Lower lobe of right lung (tissue), 2 donors: ENCODE results near the gene STRA6. TPM values are rescaled to one million over a fixed set of nuclear protein-coding genes. Genes with fewer than 3 reads are reported as not detected.

Source experiments
- ATAC-seq, 2 donors: fragments of 200-7000 bp; cut with Tn5 transposase; one replicate each; pipeline ENCODE4 v1.9.1; 2020 to 2022; ENCODE audit warnings: mild to moderate bottlenecking in 2 of 2, moderate library complexity in 2 of 2
- DNase-seq: peaks from one replicate; pipeline ENCODE4 v3.0.0-alpha.2; 2020
- H3K27ac ChIP-seq: fragments of 200-600 bp; one replicate; pipeline ENCODE4 v1.8.0; 2022
- H3K27me3 ChIP-seq: fragments of 200-600 bp; one replicate; pipeline ENCODE4 v1.8.0; 2022; ENCODE audit warnings: low read depth
- H3K36me3 ChIP-seq: fragments of 200-600 bp; one replicate; pipeline ENCODE4 v1.8.0; 2022; ENCODE audit warnings: mild to moderate bottlenecking
- H3K4me1 ChIP-seq: fragments of 200-600 bp; one replicate; pipeline ENCODE4 v1.8.0; 2022
- H3K4me3 ChIP-seq: fragments of 200-600 bp; one replicate; pipeline ENCODE4 v1.8.0; 2022; ENCODE audit warnings: mild to moderate bottlenecking
- H3K9me3 ChIP-seq: fragments of 200-600 bp; one replicate; pipeline ENCODE4 v1.8.0; 2022
- CTCF ChIP-seq: fragments of 200-600 bp; IDR thresholded peaks from one replicate; pipeline ENCODE4 v1.8.0; 2022; ENCODE audit warnings: antibody characterized with exemption, mild to moderate bottlenecking
- intact Hi-C: fragments of 100-400 bp; cut with DNase I; formaldehyde crosslinking; loops from one replicate; pipeline ENCODE4 v1.11.0; 2022
- total RNA-seq: library from RNA; stranded (reverse); fragmentation: NEBNext Ultra II Directional; extraction: Animal tissue kit (Norgen Biotek cat#: 25700); gene quantifications from one replicate; pipeline ENCODE4 v1.2.1, GENCODE V29; 2021
- donor health status: DM: no; HTN: yes; CAD: no; lungs with severe emphysema.

Gene STRA6
- total RNA-seq, 1 donor from 2014 or later = not detected

GRCh38 chr15:74231475-74231874, 28.9 kb upstream of the STRA6 start:
- no peaks in the 10 kb centered on the region for H3K36me3 ChIP-seq
- DNase-seq (no peak), ATAC-seq (no peak)
- intact Hi-C loops = no loop called here
- TF ChIP-seq CTCF = no peak
- peaks cover 7% of the 10 kb centered on the region for H3K4me1 ChIP-seq
- H3K9me3 ChIP-seq = no peaks in the 10 kb centered on the region
- H3K4me3 ChIP-seq = no peak overlapping the region
- peaks cover 2% of the 10 kb centered on the region for H3K27me3 ChIP-seq
- no peak overlapping the region for H3K27ac ChIP-seq

DNA sequence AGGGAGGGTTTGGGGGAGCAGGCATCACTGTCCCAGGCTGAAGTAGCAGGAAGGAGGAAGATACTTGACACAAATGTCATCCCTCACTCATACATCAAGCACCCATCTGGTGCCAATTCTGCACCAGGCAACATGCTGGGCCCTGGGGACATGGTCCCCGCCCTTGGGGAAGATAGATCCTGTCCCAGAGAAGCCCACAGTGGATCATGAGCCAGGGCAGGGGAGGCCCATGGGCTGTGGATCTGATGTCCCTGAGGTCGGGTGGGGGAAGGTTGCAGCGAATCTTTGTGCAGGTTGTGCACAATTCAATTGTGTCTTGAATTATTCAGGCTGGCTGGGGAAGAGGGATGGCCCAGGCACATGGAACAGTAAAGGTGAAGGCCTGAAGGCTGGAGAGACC, 27.1 kb upstream of the STRA6 start:
- H3K4me1 ChIP-seq = peaks cover 7% of the 10 kb centered on the region
- H3K27ac ChIP-seq = no peak overlapping the region
- TF ChIP-seq CTCF = no peak

DNA sequence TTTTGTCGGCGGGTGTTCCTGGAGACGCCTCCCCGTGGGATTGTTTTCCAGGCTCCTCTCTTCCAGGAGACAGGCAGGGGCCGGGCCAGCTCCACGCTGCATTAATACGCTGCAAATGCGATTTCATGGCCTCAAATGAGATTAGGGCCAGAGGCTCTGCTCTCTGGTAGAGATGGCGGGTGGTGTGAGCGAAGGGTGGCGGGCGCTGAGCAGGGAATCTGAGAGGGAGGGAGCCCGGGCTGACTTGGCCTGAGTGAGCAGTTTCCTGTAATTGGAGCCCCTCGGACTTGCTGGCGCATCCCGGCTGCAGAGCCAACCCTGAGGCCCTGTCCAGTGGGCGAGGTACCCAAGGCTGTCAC, 26.1 kb upstream of the STRA6 start:
- DNase-seq (no peak), ATAC-seq (no peak)
- H3K9me3 ChIP-seq = no peaks in the 10 kb centered on the region
- H3K4me3 ChIP-seq = no peak overlapping the region
- TF ChIP-seq CTCF = no peak
- no peaks in the 10 kb centered on the region for H3K36me3 ChIP-seq
- peaks cover 10% of the 10 kb centered on the region for H3K27me3 ChIP-seq
- H3K27ac ChIP-seq = no peak overlapping the region
- intact Hi-C loops = no loop called here
- peaks cover 7% of the 10 kb centered on the region for H3K4me1 ChIP-seq

More for the DNA sequence above, 27.1 kb upstream of the STRA6 start:
- DNase-seq (no peak), ATAC-seq (no peak)
- H3K36me3 ChIP-seq = no peaks in the 10 kb centered on the region
- H3K9me3 ChIP-seq = no peaks in the 10 kb centered on the region
- intact Hi-C loops = no loop called here
- H3K27me3 ChIP-seq = peaks cover 2% of the 10 kb centered on the region
- no peak overlapping the region for H3K4me3 ChIP-seq

GRCh38 chr15:74227968-74228722, 25.6 kb upstream of the STRA6 start:
- no peak for TF ChIP-seq CTCF
- no peak overlapping the region for H3K4me3 ChIP-seq
- no peak for DNase-seq
- H3K36me3 ChIP-seq = no peaks in the 10 kb centered on the region
- ATAC-seq = no peak
- H3K4me1 ChIP-seq = peaks cover 7% of the 10 kb centered on the region
- intact Hi-C loops = no loop called here
- H3K27me3 ChIP-seq = peaks cover 12% of the 10 kb centered on the region
- H3K27ac ChIP-seq = no peak overlapping the region
- H3K9me3 ChIP-seq = no peaks in the 10 kb centered on the region

- Histone ChIP-seq H3K4me1 (peaks cover 7% of the 10 kb centered on the region), H3K27ac (no peak overlapping the region), H3K4me3 (no peak overlapping the region), H3K27me3 (peaks cover 18% of the 10 kb centered on the region), H3K36me3 (no peaks in the 10 kb centered on the region), H3K9me3 (no peaks in the 10 kb centered on the region)
- ATAC-seq = no peak
- intact Hi-C loops = no loop called here
- TF ChIP-seq CTCF = no peak
- no peak for DNase-seq
Observed at GRCh38 chr15:74226761-74227540, 24.4 kb upstream of the STRA6 start.
